Nasal cavity respiratory epithelium epithelial cell of viscerocranial mucosa (primary cell): ENCODE results near the gene PRR23B. TPM values are rescaled to one million over a fixed set of nuclear protein-coding genes. Genes with fewer than 3 reads are reported as not detected.

Experiments
- total RNA-seq: library from RNA; depleted of rRNA; stranded (reverse); fragments of >200 nt; gene quantifications from 2 replicates; pipeline ENCODE4 v1.2.3, GENCODE V29; 2014

The PRR23B gene
- total RNA-seq = not detected in 2 replicates

GRCh38 chr3:139020868-139021234, at the start of gene PRR23B:
Gene PRR23B, minus strand, starts transcription at chr3:139020926. Its CDS starts 265 bp downstream, at chr3:139020661.

GRCh38 chr3:139044366-139045210, 23.9 kb upstream of the PRR23B start, which contains the start of gene PRR23C:
Gene PRR23C, minus strand, starts transcription at chr3:139044892. Its CDS starts 272 bp downstream, at chr3:139044620.

GRCh38 chr3:139006051-139006716, 14.5 kb downstream of the PRR23B start, which contains the start of gene PRR23A:
Gene PRR23A, minus strand, starts transcription at chr3:139006268. Its CDS starts 0 bp downstream, at chr3:139006268.

Other genes starting within 250 kb of the PRR23B start
- gene PIK3CB, start 186.0 kb downstream of the PRR23B start, total RNA-seq = 18.8 and 38.2 TPM in 2 replicates
- gene FOXL2, start 73.8 kb downstream of the PRR23B start, total RNA-seq = 0.68 and 1.1 TPM in 2 replicates
- under 0.01 and 0.57 TPM in 2 replicates for gene FOXL2NB, start 73.7 kb downstream of the PRR23B start, total RNA-seq
- not detected in 2 replicates for gene PRR23A, start 14.7 kb downstream of the PRR23B start, total RNA-seq
- gene PRR23C, start 24.0 kb upstream of the PRR23B start, total RNA-seq = not detected in 2 replicates